Stimulated activated CD4-positive, alpha-beta T cell treated with anti-CD3 and anti-CD28 coated beads, Interleukin-15, amount 100 ng/mL, for 48 hours (primary cell): ENCODE results near the gene MTMR3.

Source experiments
- DNase-seq, 2 donors: peaks; one replicate each; pipeline ENCODE4 v3.0.0-alpha.2; 2020; ENCODE audit warnings: low read depth in 2 of 2

Gene MTMR3

DNA sequence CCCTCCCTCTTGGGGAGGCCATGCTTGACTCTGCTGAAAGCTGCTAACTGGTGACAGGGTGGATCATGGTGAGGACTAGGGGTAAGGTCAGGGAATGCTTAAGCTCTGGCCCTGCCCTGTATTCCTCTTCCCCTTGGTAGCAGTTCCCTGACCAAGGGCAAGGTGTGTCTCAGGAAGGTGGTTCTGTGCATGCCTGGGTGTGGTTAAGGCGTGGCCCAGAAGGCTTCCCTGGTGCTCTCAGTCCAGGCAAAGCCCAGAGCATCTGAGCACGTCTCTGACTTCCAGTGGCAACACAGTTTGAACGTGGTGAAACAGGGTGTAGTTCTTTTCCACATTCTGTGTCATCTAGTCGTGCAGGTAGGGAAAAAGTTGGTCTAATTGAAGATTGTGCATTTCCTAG, 144.2 kb downstream of the MTMR3 start:
- DNase-seq = no peak

DNA sequence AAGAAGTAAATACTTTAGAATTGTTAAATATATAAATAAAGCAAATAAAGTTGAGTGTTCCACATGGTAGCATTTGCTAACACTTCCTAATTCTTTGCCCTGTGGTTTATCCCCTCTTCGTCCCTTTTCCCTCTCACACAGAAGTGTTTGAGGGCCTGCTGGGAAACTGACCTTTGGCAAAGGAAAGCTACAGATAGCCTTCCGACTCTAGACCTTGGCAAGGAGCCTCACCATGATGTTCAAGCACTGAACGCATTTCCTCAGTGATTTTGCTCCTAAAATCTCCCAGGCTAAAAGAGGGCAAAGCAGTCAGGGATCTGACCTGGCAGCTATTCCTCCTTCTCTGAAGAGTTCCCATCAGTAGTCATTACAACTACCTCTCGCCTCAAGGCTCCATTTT, 144.8 kb downstream of the MTMR3 start:
- DNase-seq = no peak

DNA sequence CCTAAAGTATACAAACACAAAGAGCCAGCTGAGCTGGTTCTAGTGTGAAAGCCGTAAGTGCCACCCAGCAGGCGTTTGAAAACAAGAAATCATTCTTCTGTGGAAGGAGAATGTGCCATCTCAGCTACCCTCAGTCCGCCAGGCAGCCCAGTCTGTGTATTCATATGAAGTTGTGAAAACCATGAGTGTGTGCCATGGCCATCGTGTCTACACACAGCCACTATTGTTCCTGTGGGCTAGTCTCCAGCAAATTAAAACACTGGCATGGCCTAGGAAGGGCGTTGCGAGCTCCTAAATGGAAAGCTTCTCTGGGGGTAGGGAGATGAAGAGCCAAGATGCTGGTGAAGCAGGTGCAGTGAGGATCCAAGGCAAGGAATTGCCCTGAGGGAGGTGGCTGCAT, 145.8 kb downstream of the MTMR3 start:
- DNase-seq = no peak

DNA sequence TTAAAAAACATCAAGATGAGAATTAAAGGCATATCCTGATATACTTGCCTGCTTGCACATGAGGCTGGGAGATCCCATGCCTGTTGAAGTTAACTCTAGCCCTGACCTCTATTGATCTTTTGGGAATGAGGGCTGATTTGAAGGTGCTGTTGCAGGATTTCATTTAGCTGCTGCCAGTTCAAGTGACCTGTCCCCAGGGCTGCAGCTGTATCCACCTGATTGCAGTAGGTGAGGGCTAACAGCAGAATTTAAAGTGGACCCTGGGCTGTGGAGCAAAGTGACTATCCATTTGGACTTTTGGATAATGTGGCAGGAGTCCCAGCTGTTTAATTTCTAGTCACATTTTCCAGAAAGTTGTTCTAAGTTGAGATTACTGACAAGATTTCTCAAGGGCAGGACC, 146.5 kb downstream of the MTMR3 start:
- DNase-seq = no peak

DNA sequence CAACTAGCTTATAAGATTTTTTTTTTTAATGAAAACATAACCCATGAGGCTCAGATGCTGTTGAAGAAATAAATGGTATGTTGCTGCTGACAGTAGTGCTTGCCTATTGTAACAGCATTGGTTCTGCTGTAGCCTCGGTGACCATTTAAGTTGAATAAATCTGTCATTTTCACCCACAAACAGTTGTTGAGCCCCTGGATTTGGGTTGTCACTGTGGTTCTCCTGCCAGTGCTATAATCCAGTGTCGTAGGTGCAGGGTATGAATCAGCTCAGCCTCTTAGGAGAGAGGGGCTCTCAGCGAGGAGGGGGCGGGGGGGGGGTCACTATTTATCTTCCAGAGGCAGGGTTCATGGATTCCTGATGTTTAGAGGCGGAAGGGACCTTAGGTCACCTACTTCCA, 147.4 kb downstream of the MTMR3 start:
- no peak for DNase-seq

DNA sequence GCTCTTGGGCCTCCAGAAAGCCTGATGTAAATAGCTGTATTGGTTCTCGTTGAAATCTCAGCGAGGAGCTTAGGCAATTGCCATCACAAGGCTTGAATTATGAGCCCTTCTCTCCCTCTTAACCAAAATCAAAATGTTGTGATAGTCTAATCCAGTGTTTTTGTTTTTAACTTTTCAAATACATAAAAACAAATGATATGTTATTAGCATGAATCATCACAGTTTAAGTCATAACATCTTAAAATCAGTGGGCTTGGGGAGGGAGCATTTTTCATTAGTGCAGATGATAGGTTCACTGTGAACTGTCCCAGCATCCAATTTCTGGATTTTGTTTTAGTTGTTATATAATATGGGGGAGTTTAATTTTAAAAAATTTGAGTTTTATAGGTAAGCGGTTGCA, 148.4 kb downstream of the MTMR3 start:
- DNase-seq = no peak

DNA sequence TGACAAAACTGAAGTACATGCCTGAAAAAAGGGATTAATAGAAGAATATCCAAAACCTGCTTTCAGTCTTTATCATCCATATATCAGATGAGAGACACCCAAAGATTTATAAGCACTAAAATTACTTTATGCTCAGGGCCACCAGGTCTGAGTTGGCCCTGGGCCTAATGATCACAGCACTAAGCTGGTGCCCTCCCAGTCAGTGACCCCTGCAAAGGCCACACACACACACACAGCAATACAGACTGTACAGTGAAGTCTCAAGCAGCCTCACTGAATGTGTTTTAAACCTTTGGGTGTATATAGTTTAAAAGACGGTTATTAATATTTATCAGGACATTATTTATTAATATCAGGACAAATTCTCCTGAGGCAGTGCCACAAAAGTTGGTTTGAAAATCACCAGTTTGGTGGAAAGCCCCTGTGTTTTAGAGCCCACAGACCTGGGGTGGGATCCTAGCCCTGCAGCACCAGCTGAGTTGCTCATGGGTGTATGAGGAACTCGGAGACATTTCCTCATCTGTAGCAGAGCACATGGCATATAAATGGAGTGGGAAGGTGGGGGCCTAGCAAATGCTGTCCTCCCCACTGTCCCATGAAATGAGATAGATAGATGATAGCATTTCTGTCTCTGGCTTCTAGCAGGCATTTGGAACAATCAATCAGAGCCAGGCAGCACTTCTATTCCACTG, 148.9 kb downstream of the MTMR3 start:
- DNase-seq = no peak

DNA sequence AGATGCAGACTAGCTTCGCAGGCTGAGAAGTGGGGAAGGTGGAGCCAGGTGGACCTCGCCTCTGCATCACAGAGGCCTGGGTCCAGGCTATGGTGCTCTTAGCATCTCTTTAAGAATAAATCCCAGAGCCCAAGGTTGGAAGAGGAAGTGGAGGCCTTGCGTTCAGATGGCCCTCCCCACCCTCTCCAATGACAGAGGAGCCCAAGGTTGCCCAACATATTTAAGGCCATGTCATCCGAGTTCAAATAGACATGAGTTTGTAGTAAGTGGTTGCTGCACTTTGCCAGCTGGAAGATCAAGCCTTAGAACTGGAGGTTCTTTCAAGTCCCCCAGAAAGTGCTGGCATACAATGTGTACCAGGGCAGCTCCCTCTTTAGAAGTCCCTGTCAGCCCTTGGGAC, 150.2 kb downstream of the MTMR3 start:
- DNase-seq = no peak

DNA sequence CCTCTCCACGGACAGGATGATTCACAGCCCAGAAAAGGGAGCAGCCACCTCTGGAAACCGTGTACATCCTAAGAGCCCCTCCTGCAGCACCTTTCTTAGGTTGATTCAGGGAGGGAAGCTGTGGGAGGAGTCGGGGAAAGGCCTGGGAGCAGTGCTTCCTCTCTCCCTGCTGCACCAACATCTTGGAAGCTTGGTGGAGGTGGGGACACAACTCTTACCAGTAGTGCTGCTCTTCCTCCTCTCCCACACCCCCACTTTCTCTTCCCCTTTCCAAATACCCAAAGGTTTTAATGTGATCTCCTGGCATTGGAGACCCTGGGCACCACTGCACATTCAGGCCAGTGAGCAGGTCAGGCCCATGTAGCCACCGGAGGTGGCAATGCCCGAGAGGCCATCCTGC, 150.9 kb downstream of the MTMR3 start:
- no peak for DNase-seq

DNA sequence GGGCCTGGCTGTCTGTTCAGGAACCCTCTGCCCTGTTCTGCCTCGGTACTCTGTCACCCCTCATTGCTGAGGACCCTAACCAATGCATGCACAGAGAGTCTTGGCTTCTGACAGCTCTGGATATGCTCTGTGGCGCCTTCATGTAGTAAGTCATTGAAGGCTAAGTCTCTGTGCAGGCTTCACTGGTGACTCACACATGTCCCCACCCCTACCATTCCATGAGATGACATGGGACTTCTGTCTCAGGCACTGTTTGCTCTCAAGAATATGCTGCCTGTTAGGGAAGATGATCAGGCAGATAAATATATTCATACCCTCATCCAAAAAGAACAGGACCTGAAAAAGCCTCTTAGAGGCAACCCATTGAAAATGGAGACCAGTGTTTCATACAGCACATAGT, 153.7 kb downstream of the MTMR3 start:
- no peak for DNase-seq

DNA sequence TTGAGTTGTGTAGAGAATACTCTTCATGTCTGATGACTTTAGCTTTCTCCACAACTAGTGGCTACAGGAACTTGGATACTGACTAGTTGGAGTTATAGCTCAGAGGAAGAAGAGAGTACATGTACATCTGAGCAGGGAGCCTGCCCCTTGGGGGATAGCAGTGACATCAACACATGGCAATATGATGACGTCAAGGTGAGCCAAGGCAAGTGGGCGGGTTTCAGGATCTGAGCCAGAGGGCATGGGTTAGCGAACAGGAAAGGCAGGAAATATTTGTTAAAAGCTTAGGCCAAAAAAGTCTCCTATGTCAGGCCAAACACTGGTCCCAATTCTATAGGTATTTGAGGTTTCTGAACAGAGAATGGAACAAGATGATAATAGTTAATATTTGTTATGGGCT, 155.2 kb downstream of the MTMR3 start:
- DNase-seq = no peak

DNA sequence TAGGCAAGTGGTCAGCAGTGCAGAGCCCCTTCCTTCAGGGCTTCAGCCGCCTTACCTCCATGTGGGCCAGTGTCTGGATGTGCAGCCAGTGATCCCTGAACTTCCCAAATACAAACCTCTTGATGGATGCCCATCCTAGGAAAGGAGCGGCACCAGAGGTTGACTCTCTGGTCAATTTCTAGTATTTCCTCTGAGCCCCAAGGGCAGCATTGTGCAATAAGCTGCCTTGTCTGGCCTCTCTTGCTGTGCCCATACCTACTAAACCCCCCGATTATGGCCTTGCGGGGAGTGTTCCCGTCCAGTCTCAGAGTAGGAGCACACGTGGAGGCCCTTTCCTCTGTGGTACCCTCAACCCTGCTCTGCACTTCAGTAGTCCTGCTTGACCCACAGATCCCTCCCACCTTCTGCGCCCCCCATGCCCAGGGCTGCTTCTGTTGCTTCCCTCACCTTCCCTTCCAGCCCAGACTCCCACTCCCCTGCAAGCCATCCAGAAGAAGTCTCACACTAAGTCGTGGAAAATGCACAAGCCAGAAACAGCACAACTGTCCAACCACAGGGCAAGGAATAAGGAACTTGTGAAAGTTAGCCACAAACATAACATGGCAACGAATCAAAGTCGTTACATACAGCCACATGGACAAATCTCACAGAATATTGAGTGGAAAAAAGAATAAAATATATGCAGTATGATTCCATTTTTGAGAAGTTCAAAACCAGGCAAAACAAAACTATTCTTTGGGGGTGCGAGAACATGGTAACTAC, 157.7 kb downstream of the MTMR3 start:
- no peak for DNase-seq

DNA sequence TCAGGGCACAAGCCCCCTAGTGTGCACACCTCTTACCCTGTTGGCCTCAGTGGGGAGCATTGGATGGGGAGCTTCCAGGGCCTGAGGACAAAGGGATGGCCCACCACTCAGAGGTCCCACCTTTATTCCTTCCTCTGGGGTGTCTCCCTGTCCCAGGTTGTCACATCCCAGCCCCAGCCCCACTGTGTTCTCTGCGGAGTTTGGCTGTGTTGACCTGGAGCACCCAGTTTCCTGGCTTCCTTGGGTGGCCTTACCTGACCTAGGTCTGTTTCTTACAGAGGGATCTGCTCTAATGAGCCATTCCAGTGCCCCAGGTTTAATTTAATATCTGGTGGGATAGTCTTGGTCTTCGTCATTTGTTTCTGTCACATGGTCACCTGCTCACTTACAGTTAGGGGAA, 158.5 kb downstream of the MTMR3 start:
- DNase-seq = no peak

DNA sequence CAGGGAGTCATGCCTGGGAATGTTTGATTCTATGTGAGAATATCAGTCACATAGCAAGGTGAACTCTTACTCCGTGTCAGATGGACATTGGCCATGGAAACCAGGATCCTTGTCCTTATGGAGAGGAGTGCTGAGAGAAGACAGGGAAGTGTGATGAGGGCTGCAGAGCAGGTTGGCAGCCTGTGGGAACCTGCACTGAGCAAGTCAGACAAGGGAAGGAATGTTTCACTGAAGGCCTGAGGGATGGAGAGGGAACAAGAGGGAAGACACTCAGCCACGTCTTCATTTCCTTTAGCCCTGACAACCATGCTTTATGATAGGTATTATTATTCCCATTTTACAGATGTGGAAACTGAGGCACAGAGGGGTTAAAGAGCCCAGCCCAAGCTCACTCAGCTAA, 158.9 kb downstream of the MTMR3 start:
- DNase-seq = no peak

DNA sequence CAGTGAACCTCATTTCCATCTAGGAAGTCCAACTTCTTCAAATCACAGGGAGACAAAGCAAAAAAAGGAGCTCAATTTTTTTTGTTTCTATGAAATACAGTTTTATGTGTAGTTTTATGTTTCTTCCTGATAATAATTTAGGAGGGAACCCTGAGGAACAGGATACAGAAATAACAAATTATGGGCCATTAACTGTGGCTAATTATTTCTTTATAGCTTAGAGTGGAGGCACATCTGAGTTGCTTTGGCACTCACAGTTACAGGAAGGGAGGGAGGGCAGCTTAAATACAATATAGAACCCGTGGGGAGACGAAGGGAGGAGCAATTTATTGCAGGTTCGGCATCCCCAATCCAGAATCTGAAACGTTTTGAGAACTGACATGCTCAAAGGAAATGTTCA, 160.2 kb downstream of the MTMR3 start:
- no peak for DNase-seq

DNA sequence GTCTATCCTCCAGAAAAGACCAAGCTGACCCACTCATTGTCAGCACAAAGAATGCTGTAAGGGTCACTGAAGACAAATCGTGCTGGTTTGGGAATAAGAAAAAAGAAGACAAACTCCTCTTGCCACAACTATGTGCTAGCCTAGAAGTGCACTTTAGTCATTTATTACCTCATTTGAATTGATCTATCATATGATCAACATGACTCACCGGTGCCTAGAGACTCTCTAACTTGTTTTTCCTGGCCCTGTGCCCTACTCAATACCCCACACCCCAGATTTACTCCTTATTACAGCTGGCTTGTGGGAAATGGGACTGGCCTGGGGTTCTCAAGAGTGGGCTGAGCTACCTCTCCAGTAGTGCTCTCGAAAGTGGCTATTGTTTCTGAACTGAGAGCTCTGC, 161.4 kb downstream of the MTMR3 start:
- DNase-seq = no peak

DNA sequence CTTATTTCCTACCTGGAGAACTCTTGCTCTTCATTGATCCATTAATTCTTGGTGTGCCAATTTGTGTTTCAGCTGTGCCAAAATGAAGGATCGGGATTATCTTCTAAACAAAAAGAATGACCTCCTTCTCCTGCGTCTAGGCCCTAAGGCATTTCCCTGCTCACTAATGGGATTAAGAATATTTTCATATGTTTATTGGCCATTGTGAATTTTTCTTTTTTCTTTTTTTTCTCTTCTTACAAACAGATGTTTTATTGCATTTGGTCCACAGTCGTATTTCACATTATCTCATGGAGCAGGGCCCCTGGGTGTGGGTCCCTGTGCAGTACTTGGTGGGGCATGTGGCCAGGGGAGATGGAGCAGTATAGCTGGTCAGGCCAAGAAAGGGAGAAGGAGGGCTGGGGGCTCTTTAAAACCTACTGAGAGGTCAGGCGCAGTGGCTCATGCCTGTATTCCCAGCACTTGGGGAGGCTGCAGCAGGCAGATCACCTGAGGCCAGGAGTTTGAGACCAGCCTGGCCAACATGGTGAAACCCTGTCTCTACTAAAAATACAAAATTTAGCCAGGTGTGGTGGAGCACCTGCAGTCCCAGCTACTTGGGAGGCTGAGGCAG, 162.0 kb downstream of the MTMR3 start:
- no peak for DNase-seq

DNA sequence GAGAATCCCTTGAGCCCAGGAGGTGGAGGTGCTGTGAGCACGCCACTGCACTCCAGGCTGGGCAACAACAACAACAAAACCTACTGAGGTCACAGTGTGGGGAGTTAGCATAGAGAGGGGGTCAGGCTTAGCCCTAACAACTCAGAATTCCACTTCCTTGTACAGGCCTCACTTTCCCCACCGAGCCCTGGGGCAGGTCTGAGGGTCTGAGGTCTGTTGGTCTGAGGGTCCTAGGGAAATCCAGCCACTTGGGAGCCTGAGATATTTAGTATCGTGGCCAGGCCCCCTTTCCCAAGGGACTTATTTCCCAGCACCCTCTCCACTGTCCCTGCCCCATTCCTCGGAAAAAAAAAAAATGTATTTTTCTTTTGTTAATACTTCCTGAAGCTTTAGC, 162.5 kb downstream of the MTMR3 start:
- DNase-seq = no peak

DNA sequence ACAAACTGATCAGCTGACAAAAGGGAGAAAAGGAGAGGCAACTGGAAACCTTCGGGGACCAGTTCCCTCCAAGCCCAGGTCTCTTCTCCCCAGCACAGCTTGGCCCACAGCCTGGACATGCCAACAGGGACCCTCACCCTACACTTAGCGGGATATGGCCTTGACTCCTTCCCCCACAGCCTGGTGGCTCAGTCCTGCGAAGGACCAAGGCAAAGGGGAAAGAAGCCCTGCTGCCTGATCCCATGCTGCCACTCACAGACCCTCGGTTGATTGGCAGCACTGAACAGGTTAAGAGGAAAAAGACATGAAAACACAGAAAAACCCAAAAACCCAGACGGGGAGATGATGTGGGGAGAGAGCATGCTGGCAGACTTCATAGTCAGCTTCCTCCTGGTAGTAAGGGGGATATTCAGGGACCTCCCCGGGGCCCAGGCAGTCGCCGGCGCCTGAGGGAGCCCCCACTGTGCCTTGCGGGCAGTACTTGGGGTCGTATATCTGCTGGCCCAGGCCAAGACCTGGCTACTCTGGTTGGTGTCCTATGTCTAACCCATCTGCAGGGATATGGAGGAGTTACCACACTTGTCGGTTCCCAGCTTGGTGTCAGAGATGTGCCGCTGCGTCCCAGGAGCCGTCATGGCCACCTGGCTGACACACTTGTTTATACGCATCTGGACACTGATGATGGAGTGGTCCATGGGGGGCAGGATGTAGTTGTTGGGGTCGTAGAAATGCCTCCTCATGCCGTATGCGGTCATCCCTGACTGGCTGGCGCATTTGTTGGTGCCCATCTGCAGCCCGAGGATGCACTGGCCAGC, 163.1 kb downstream of the MTMR3 start:
- no peak for DNase-seq

DNA sequence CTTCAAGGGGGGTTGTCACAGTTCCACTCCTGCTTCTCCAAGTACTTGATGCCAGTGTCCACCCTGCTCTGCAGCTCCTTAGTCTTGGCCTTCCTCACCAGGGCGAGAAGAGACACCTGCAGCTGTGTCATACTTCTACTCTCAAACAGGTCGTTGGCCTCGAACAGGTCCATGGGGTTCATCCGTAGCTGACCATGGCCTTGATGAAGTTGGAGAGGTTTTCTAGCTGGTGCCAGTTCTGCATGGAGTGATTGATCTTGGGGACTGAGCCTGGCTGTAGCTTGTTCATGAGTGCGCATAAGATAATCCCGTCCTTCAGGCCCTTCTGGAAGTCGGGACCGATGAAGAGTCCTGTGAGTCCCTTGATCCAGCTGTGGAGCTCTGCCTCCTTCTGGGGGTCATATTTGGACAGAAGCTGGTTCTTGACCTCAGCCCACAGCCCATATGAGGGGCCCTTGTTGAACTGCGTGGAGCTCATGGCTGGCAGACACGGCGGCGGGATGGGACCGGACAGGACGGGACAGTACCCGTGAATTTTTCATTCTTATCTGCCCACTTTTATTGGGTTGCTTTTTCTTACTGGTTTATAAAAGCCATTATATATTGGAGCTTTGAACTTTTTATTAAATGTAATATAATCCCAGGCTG, 163.9 kb downstream of the MTMR3 start:
- DNase-seq = no peak

DNA sequence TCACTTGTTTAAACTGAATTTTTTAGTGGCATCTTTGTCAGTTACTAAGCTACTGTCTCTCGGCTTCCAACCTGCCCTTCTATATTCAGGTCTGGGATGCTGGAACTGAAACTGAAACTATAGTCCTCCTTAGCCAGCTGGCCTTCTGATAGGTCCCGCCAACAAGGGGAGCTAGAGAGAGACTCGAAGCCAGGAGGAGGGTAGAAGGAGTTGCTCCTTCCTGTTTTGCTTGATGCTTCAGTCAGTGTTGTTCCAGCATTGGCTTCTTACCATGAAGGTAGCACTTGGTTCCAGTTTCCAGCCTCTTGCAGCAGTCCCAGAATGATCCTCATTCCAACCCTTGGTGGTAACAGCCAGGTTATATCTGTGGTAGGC, 164.4 kb downstream of the MTMR3 start:
- no peak for DNase-seq

DNA sequence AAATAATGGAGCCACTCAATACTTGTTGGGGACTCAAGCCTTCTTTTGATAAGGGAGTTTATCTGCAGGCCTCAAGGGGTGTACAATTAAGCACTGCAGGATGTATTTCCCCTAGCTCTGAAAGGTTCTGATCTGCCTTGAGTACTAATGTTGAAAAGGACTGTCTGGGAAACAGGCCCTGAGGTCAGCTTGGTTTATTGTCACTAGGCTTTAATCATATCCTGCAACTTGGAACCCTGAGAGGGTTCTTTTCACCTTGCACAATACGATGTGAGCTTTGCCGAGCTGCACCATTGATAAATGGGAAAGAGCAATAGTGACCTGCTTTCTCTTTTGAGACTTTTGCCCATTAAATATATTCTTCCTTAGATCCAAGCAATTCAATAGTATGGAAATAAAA, 165.7 kb downstream of the MTMR3 start:
- no peak for DNase-seq
